Stimulated activated CD4-positive, alpha-beta T cell treated with anti-CD3 and anti-CD28 coated beads, Interleukin-12 subunit alpha, Interleukin-12 subunit beta, amount 100 ng/mL, for 48 hours (primary cell): ENCODE measurements around the gene IPCEF1.

Experiments
- DNase-seq, 3 donors: peaks; one replicate each; pipeline ENCODE4 v3.0.0-alpha.2; 2020; ENCODE audit warnings: low read depth in 2 of 3, low spot score in 1 of 3

IPCEF1 gene

DNA sequence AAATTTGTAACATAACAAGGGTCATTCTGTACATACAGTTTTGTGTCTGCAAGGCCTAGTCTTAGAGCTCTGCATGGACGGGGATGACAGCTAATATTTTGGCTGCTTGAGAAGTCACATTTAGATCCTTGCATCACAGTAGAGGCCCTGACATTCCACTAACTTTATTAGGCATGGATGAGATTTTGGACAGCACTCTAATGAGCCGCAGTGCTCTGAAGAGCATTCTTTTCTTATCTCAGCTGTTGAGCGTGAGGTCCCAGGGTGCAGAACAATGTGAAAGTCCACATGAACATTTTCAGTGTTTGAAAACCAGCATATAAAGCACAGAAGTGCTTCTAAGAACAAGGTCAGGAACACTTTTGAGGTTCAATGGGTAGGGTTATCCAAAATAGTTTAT, 58.9 kb downstream of the IPCEF1 start:
- no peak for DNase-seq

DNA sequence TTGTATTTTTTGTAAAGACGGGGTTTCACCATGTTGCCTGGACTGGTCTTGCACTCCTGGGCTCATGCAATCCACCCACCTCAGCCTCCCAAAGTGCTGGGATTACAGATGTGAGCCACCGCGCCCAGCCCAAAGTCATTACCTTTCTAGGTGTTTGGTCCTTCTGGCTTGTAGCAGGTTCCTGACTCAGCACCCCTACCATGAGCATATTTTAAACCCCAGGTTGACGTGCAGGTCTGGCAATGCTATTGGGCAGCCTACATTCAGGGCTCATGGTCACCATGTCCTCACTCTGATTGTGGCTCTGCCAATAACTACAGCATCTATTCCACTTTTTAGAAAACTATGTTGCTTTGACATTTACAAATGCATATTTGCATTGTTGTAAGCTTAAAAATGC, 59.4 kb downstream of the IPCEF1 start:
- DNase-seq, result no peak

DNA sequence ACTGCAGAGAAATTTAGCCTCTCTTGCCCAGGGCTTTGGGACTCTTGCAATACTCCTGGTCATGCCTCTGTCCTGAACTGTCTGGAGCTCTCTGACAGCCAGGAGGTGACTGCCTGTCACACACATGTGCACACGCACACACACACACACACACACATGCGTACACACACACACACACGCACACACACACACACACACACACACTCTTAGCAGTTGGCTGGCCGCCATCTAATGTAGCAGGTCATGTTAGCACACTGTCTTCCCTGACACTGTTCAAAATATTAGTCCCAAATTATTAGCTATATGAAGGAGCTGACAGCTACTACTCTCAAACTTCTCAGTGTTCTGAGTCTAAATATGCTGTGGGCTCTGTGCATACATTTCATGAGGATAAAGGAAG, 60.9 kb downstream of the IPCEF1 start:
- DNase-seq, result no peak

DNA sequence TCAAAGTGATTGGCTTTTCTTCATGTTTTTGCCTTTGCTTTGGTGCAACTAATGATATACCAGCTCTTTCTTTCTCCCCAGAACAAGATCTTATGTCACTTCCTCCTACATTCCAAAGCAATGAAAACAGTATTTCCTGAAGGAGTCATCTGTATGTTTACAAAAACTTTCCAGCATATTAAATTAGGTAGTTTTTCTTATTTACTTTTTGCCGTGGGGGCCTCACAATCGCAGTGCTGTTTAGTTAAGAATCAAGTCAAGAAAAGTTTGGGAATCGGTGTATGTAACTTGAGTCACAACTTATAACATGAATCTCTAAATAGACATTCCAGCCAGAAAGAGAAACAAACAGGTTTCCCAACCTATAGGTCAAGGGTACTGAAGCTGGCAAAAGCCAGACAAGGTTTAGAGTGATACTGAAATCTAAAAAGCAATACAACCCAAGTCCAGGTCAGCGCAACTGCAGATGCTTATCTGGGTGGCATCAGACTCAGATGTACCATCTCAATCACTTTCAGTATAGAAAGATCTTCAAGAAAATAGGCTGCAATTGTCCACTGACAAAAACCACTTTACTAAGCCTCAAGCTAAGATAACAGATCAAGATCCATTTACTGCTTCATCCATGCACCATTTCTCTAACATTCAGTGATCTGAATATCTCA, 63.6 kb downstream of the IPCEF1 start:
- no peak for DNase-seq

DNA sequence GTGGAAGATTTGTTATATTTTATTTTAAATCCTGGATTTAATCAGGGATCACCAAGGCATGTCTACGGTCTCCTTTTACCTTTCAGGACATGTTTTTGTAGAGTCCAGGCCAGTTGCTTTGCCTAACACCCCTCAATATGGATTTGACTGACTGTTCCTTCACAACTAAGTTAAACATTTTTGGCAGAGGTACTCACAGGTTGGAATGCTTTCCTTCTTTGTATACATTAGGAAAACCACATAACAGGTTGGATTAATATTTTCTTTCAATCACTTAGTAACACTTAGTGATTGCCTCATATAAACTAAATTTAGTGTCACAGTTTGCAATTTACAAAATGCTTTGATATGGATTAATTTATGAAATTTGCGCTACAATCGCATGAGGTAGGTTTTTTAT, 64.5 kb downstream of the IPCEF1 start:
- DNase-seq, result no peak

GRCh38 chr6:154289818-154290508, 66.6 kb downstream of the IPCEF1 start:
- DNase-seq, result no peak

GRCh38 chr6:154285826-154286225, 70.8 kb downstream of the IPCEF1 start:
- no peak for DNase-seq

GRCh38 chr6:154284313-154284853, 72.2 kb downstream of the IPCEF1 start:
- DNase-seq, result no peak

- DNase-seq, result no peak
Observed at GRCh38 chr6:154280521-154280920, 76.1 kb downstream of the IPCEF1 start.

DNA sequence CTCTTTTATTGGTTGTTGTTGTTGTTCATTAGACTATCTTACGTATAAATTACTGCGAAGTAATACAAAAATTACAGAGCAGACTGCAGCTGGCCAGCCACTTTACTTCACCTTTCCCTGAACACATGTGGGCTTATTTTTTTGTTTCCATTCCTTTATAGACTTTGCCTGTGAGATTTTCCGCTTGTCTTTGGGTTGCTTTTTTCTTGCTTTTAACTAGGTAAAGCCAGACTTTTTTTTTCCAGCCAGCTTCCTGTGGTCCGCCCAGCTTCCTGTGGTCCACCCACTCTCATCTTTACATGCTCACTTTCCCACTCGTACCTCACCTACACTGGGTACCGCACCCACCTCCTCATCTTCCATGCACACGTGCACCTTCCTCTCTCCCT, 79.0 kb downstream of the IPCEF1 start:
- DNase-seq, result peak in 1 of 3 donors; percentile 14

DNA sequence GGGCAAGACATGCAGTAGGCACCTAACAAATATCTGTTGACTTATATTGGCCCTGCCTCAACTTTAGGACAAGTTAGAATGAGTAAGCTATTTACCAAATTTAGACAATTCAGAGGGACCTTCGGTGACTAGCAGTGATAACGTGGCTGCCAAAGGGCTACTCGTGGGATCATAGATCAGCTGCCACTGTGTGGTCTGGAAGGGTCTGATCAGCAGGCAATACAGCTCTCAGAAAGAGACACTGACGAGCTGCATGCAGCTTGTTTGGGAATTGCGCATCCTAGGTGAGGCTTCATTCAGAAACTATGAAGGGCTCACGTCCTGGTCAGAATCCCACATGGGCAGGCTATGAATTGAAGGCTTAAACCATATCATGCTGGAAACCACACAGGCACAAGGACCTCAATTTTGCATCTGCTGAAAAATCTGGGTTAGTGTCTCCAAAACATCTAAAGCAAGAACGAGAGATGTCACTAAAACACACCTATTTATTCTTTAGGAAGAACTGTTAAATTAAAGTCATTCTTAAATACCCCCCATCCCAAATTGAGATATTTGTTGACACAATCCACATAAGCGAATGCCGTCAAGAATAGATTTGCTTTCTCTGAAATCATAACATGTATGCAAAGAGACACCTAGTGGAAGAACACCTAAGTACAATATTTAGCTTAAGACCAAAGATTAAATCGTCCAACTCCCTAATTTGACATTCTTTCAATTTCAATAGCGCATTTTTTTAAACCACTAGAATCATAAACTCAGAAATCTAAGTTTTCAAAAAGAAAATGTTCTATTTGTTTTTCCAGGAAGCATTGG, 79.6 kb downstream of the IPCEF1 start:
- no peak for DNase-seq

DNA sequence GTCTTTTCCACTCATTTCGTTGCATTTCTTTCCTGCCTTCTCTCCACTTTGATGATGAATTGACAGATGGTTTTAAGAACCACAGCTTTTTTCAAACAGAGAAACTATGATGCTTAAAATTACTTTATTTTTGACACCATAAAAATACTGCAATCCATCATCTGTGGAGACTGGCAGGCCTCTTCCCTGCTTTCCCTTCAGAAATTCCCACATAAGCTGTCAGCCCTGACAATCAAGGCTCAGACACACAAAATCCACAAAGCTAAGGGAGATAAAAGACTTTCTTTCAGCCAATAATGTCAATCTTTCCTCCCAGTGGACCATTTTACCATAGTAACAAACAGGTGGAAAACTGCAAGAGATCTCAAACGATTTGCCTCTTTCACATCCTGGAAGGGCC, 82.4 kb downstream of the IPCEF1 start:
- DNase-seq, result no peak

- DNase-seq, result no peak
Observed at GRCh38 chr6:154268486-154268885, 88.1 kb downstream of the IPCEF1 start.

- no peak for DNase-seq
Observed at GRCh38 chr6:154267508-154268106, 89.0 kb downstream of the IPCEF1 start.

DNA sequence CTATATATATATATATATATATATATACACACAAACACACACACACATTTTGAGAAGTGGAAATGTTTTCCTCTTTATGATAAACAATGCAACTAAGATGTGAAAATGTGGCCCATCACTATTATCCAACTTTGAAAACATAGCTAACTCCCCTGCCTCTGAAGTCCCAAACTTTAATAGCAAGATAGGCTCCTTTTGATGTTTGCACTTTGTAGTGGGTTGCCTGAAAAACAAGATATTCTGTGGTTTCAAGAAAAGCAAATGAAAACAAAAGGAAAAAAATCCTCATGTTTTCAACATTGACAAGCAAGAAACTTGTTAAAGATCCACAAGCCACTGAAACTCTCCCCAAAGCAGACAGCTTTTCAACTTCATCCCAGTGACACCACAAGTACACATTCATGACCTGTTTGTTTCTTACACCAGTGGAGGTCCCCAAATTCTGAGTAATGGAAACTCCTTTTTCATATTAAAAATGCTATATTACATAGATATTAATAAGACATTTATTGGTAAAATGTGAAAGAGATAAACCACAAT, 90.0 kb downstream of the IPCEF1 start:
- no peak for DNase-seq

DNA sequence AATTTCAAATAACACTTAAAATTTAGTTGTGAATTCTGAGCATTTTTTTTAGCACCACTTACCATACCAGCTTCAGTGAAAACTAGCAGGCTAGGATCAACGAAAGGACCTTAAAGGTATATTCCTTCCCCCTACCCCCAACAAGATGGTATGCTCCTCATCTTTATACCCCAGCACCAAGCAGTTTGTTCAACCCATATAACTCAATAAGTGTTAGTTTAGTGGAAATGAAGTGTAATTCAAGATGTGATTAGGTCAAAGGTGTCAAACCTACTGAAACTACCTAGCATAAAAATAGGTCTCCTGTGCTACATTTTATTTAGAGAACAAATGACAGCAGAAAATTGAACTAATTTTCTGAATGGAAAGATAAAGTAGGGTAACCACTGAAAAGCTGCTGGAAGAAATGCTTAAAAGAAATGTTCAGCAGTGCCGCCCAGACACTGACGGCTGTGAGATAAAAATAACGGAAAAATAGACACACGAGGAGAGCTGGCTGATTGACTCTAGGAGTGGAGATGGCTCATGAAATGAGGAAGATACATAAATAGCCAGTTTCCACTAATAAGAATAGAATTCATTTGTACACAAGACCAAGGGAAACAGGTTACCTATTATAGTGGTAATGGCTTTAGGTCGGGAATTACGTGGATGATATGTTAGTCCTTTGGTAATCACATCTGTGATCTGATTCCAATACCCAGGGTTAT, 94.8 kb downstream of the IPCEF1 start:
- no peak for DNase-seq

- DNase-seq, result no peak
Observed at GRCh38 chr6:154258064-154258757, 98.4 kb downstream of the IPCEF1 start.

- no peak for DNase-seq
Observed at GRCh38 chr6:154257067-154257466, 99.5 kb downstream of the IPCEF1 start.

DNA sequence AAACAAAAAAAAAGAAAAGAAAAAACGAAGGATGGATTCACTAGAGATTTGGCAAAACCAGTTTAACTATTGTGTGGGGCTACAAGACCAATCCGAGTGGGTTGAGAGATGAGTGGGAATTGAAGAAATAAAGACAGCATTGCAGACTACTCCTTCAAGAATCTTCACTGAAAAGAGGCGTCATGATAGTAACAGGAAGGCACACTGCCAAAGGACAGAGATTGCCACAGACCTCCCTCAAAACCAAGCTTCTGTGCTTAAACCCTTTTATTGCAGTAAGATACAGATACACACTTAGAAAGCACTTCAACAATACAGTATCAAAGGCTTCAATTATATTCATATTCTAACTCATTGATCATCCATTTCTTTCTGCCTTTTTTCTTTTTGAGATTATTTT, 103.9 kb downstream of the IPCEF1 start:
- DNase-seq, result no peak

DNA sequence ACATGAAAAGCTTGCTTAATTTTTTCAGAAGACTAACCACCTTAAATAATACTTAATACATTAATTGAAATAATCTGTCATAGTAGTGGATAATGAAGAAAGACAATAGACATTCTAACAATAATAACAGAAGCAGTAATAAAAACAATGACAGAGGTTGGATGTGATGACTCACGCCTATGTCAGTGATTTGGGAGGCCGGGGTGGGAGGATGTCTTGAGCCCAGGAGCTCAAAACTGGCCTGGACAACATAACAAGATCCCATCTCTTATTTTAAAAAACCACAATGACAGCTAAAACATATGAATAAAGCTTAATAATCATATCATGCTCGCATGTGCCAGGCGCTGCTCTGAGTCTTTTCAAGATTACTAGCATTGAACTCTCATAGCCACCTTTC, 105.5 kb downstream of the IPCEF1 start:
- no peak for DNase-seq
